HUES6 (cell line): Measurements from ENCODE around the gene PIGV.
A peak's percentile ranks its signal among the peaks of the same experiment; 100 is the strongest.

Source experiments
- H3K27ac ChIP-seq: 2 replicates; pipeline ENCODE4 v1.7.0; 2013; ENCODE audit warnings: low read depth, mild to moderate bottlenecking, low read length, inconsistent platforms
- H3K27me3 ChIP-seq: 2 replicates; pipeline ENCODE4 v1.6.1; 2013; ENCODE audit warnings: low read length; ENCODE audit not compliant: control insufficient read depth, insufficient read depth
- H3K36me3 ChIP-seq: 2 replicates; pipeline ENCODE4 v1.6.1; 2013; ENCODE audit warnings: low read length; ENCODE audit not compliant: control insufficient read depth, insufficient read depth
- H3K4me1 ChIP-seq: 2 replicates; pipeline ENCODE4 v1.6.1; 2013; ENCODE audit warnings: low read length; ENCODE audit not compliant: control insufficient read depth, insufficient read depth
- H3K4me3 ChIP-seq: 2 replicates; pipeline ENCODE4 v1.5.1; 2013; ENCODE audit warnings: low read depth, low read length
- H3K9ac ChIP-seq: one replicate; pipeline ENCODE4 v1.6.1; 2013; ENCODE audit warnings: mild to moderate bottlenecking, low read length
- H3K9me3 ChIP-seq: 2 replicates; pipeline ENCODE4 v1.6.1; 2013; ENCODE audit warnings: low read depth, low read length; ENCODE audit not compliant: control insufficient read depth, insufficient read depth

The PIGV gene

GRCh38 chr1:26787706-26788514 lies at the start of gene PIGV:
Gene PIGV, plus strand, starts transcription at chr1:26787950. Its CDS starts 2,866 bp downstream, at chr1:26790816.
- no peaks in the 10 kb centered on the region for H3K9me3 ChIP-seq

GRCh38 chr1:26739329-26739914 lies 48.3 kb upstream of the PIGV start:
- Histone ChIP-seq H3K4me1 (peaks cover 2% of the 10 kb centered on the region; the same call in 1 of the 2 replicates), H3K4me3 (no peak overlapping the region), H3K27me3 (no peaks in the 10 kb centered on the region), H3K9ac (no peak overlapping the region), H3K9me3 (no peaks in the 10 kb centered on the region), H3K27ac (no peak overlapping the region), H3K36me3 (peaks cover 78% of the 10 kb centered on the region)

More at GRCh38 chr1:26787706-26788514, at the start of gene PIGV:
- Histone ChIP-seq H3K4me3 (peak within 1 kb of the TSS; percentile 63), H3K9ac (peak within 1 kb of the TSS; percentile 90), H3K27me3 (no peaks in the 10 kb centered on the region), H3K4me1 (peaks cover 40% of the 10 kb centered on the region), H3K36me3 (peaks cover 8% of the 10 kb centered on the region), H3K27ac (peak within 1 kb of the TSS; percentile 92)

GRCh38 chr1:26740023-26740634 lies 47.6 kb upstream of the PIGV start:
- Histone ChIP-seq H3K36me3 (peaks cover 80% of the 10 kb centered on the region), H3K9me3 (no peaks in the 10 kb centered on the region), H3K4me3 (no peak overlapping the region), H3K27me3 (no peaks in the 10 kb centered on the region), H3K9ac (no peak overlapping the region), H3K27ac (no peak overlapping the region), H3K4me1 (peaks cover 3% of the 10 kb centered on the region; the same call in 1 of the 2 replicates)

- Histone ChIP-seq H3K4me1 (peaks cover 3% of the 10 kb centered on the region; the same call in 1 of the 2 replicates), H3K27ac (no peak overlapping the region), H3K36me3 (peaks cover 82% of the 10 kb centered on the region), H3K4me3 (no peak overlapping the region), H3K9me3 (no peaks in the 10 kb centered on the region), H3K9ac (no peak overlapping the region), H3K27me3 (no peaks in the 10 kb centered on the region)
Measured at GRCh38 chr1:26740952-26741351, 46.8 kb upstream of the PIGV start.

- H3K4me3 ChIP-seq: no peak overlapping the region
- no peak overlapping the region for H3K9ac ChIP-seq
- no peaks in the 10 kb centered on the region for H3K9me3 ChIP-seq
- no peak overlapping the region for H3K27ac ChIP-seq
- peaks cover 3% of the 10 kb centered on the region; the same call in 1 of the 2 replicates for H3K4me1 ChIP-seq
- peaks cover 88% of the 10 kb centered on the region for H3K36me3 ChIP-seq
- no peaks in the 10 kb centered on the region for H3K27me3 ChIP-seq
Measured at GRCh38 chr1:26743426-26744059, 44.2 kb upstream of the PIGV start.

- Histone ChIP-seq H3K4me1 (peaks cover 3% of the 10 kb centered on the region; the same call in 1 of the 2 replicates), H3K9ac (peak overlapping the region; percentile 19), H3K4me3 (no peak overlapping the region), H3K9me3 (no peaks in the 10 kb centered on the region), H3K27me3 (no peaks in the 10 kb centered on the region), H3K27ac (peak overlapping the region; percentile 32; the same call in 1 of the 2 replicates), H3K36me3 (peaks cover 86% of the 10 kb centered on the region)
Measured at GRCh38 chr1:26744075-26744959, 43.4 kb upstream of the PIGV start.

GRCh38 chr1:26745191-26745590 lies 42.6 kb upstream of the PIGV start:
- Histone ChIP-seq H3K4me1 (peaks cover 3% of the 10 kb centered on the region; the same call in 1 of the 2 replicates), H3K4me3 (no peak overlapping the region), H3K27ac (no peak overlapping the region), H3K27me3 (no peaks in the 10 kb centered on the region), H3K9ac (no peak overlapping the region), H3K9me3 (no peaks in the 10 kb centered on the region), H3K36me3 (peaks cover 86% of the 10 kb centered on the region)

- Histone ChIP-seq H3K4me3 (no peak overlapping the region), H3K36me3 (peaks cover 84% of the 10 kb centered on the region), H3K9me3 (no peaks in the 10 kb centered on the region), H3K27ac (no peak overlapping the region), H3K9ac (no peak overlapping the region), H3K4me1 (peaks cover 3% of the 10 kb centered on the region; the same call in 1 of the 2 replicates), H3K27me3 (no peaks in the 10 kb centered on the region)
Measured at GRCh38 chr1:26747048-26747447, 40.7 kb upstream of the PIGV start.

GRCh38 chr1:26748351-26748750 lies 39.4 kb upstream of the PIGV start:
- no peaks in the 10 kb centered on the region for H3K27me3 ChIP-seq
- no peak overlapping the region for H3K27ac ChIP-seq
- peaks cover 3% of the 10 kb centered on the region; the same call in 1 of the 2 replicates for H3K4me1 ChIP-seq
- peaks cover 84% of the 10 kb centered on the region for H3K36me3 ChIP-seq
- no peaks in the 10 kb centered on the region for H3K9me3 ChIP-seq
- H3K9ac ChIP-seq: no peak overlapping the region
- H3K4me3 ChIP-seq: no peak overlapping the region

GRCh38 chr1:26749458-26749857 lies 38.3 kb upstream of the PIGV start:
- Histone ChIP-seq H3K4me3 (no peak overlapping the region), H3K36me3 (peaks cover 87% of the 10 kb centered on the region), H3K27ac (no peak overlapping the region), H3K9ac (no peak overlapping the region), H3K9me3 (no peaks in the 10 kb centered on the region), H3K27me3 (no peaks in the 10 kb centered on the region), H3K4me1 (peaks cover under 1% of the 10 kb centered on the region; the same call in 1 of the 2 replicates)
